ENCODE measurements around the gene THAP4. TPM values are rescaled to one million over a fixed set of nuclear protein-coding genes. Genes with fewer than 3 reads are reported as not detected.

Gene THAP4
- total and polyA plus RNA-seq, 2 of the 4 experiments (the other 2 are of a cell fraction): 33.9 to 55.1 TPM

GRCh38 chr2:241568726-241569125 is 68.2 kb downstream of the THAP4 start:
- Histone ChIP-seq H3K18ac (ENCODE audit: low read depth, low read length) (no peak overlapping the region), H3K27me3 (ENCODE audit: control insufficient read depth, insufficient read depth, low read length) (no peaks in the 10 kb centered on the region), H3K56ac (ENCODE audit: extremely low read depth, insufficient read depth, low read length) (no peak overlapping the region), H3K9ac (ENCODE audit: low read depth, low read length) (no peak overlapping the region), H2BK15ac (ENCODE audit: low read depth, low read length) (no peak overlapping the region), H4K8ac (ENCODE audit: low read depth in 2 of 2, low read length in 2 of 2) (no peak overlapping the region), H3K27ac (ENCODE audit: insufficient read depth, low read length) (no peak overlapping the region), H3K4ac (ENCODE audit: low read depth, low read length) (no peak overlapping the region), H4K5ac (ENCODE audit: low read depth, low read length) (no peak overlapping the region), H3K4me3 (ENCODE audit: insufficient read depth, low read depth, low read length) (no peak overlapping the region), H2AFZ (replicated peaks; ENCODE audit: low read length, poor library complexity) (no peak overlapping the region), H3K23ac (ENCODE audit: low read depth, low read length) (no peak overlapping the region), H2AK9ac (replicated peaks; ENCODE audit: low read depth, low read length, poor library complexity) (no peak overlapping the region), H3K14ac (replicated peaks; ENCODE audit: low read depth, low read length) (no peak overlapping the region), H2BK20ac (ENCODE audit: low read depth, low read length) (no peak overlapping the region), H2AK5ac (ENCODE audit: low read depth, low read length) (no peak overlapping the region), H3K36me3 (ENCODE audit: control insufficient read depth, insufficient read depth, low read length) (peaks cover 32% of the 10 kb centered on the region), H2BK5ac (ENCODE audit: low read depth, low read length, poor library complexity, severe bottlenecking) (no peak overlapping the region), H3K9me3 (ENCODE audit: control insufficient read depth, insufficient read depth, low read length) (no peaks in the 10 kb centered on the region), H3K4me2 (ENCODE audit: low read depth, low read length) (no peak overlapping the region), H4K20me1 (ENCODE audit: insufficient read depth, low read length) (peaks cover 34% of the 10 kb centered on the region), H3K4me1 (ENCODE audit: control insufficient read depth, insufficient read depth, low read length) (no peaks in the 10 kb centered on the region), H3K9me1 (ENCODE audit: insufficient read depth, low read length) (peaks cover 4% of the 10 kb centered on the region; the same call in 1 of the 2 replicates), H3K79me1 (ENCODE audit: low read depth in 1 of 2, low read length in 2 of 2) (peaks cover 0 to 25% of the 10 kb centered on the region in 2 experiments; a peak in 1 of 4 replicates), H4K91ac (ENCODE audit: insufficient read depth, low read depth, low read length) (no peak overlapping the region), H2BK120ac (ENCODE audit: low read depth, low read length) (no peak overlapping the region)
- BruUV-seq (replicated peaks): no TSS peak
- WGBS, 2 experiments (ENCODE audit: extremely low coverage in 2 of 2, insufficient read length in 1 of 2): 82% methylated on average over 4 of the region's 4 CpGs; no CpG with 5 or more reads in 1 of the 2 experiments
- in situ Hi-C loops (cut with MboI; ENCODE audit: low sequenced_read_pairs): no loop called here
- ChIA-PET POLR2A (ENCODE audit: unreplicated experiment) (interaction anchor here (0.7 kb wide), 1 partner anchor 12 kb away, joined by 6 read pairs; no protein-coding TSS in a partner anchor), CTCF (interaction anchor here (0.6 kb wide), 1 partner anchor 704 kb away, joined by 3 read pairs; no protein-coding TSS in a partner anchor)
- dilution Hi-C loops (cut with HindIII; ENCODE audit: low sequenced_read_pairs, unreplicated experiment): no loop called here
- ATAC-seq (ENCODE audit: low read depth) (no peak), DNase-seq (no peak)
- intact Hi-C loops (cut with micrococcal nuclease): no loop called here
- TF ChIP-seq CEBPB (IDR thresholded peaks at IDR 0.05; ENCODE audit: low read depth, low read length) (no peak), BHLHE40 (IDR thresholded peaks at IDR 0.05; ENCODE audit: low read depth, low read length) (no peak), RCOR1 (IDR thresholded peaks at IDR 0.05; ENCODE audit: insufficient replicate concordance, low read length) (no peak), RFX5 (IDR thresholded peaks at IDR 0.05; ENCODE audit: low read depth, low read length) (no peak), CHD1 (IDR thresholded peaks at IDR 0.05; ENCODE audit: low read depth, low read length) (no peak), MXI1 (IDR thresholded peaks at IDR 0.05; ENCODE audit: borderline replicate concordance, low read depth, low read length) (no peak), ELK1 (IDR thresholded peaks at IDR 0.05; ENCODE audit: borderline replicate concordance, low read depth, low read length) (no peak), SMC3 (IDR thresholded peaks at IDR 0.05; ENCODE audit: low read depth, low read length) (no peak), RAD21 (IDR thresholded peaks at IDR 0.05; ENCODE audit: low read length) (no peak), NFE2L2 (IDR thresholded peaks at IDR 0.05; ENCODE audit: low read depth, low read length) (no peak), POLR2A (IDR thresholded peaks at IDR 0.05; ENCODE audit: low read depth, low read length) (no peak), FOS (IDR thresholded peaks at IDR 0.05; ENCODE audit: low read depth, low read length) (no peak), MAFK (IDR thresholded peaks at IDR 0.05; ENCODE audit: low read depth, low read length) (no peak), MAZ (IDR thresholded peaks at IDR 0.05; ENCODE audit: borderline replicate concordance, low read depth, low read length) (no peak)
- TF ChIP-seq, protein P1, sequence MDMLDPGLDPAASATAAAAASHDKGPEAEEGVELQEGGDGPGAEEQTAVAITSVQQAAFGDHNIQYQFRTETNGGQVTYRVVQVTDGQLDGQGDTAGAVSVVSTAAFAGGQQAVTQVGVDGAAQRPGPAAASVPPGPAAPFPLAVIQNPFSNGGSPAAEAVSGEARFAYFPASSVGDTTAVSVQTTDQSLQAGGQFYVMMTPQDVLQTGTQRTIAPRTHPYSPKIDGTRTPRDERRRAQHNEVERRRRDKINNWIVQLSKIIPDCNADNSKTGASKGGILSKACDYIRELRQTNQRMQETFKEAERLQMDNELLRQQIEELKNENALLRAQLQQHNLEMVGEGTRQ (IDR thresholded peaks at IDR 0.05; ENCODE audit: low read depth, low read length): no peak
- TF ChIP-seq, protein P2, sequence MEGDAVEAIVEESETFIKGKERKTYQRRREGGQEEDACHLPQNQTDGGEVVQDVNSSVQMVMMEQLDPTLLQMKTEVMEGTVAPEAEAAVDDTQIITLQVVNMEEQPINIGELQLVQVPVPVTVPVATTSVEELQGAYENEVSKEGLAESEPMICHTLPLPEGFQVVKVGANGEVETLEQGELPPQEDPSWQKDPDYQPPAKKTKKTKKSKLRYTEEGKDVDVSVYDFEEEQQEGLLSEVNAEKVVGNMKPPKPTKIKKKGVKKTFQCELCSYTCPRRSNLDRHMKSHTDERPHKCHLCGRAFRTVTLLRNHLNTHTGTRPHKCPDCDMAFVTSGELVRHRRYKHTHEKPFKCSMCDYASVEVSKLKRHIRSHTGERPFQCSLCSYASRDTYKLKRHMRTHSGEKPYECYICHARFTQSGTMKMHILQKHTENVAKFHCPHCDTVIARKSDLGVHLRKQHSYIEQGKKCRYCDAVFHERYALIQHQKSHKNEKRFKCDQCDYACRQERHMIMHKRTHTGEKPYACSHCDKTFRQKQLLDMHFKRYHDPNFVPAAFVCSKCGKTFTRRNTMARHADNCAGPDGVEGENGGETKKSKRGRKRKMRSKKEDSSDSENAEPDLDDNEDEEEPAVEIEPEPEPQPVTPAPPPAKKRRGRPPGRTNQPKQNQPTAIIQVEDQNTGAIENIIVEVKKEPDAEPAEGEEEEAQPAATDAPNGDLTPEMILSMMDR (conservative IDR thresholded peaks at IDR 0.05; ENCODE audit: low read depth, low read length): no peak
